GM12875 (cell line): ENCODE results near the gene FAAH.

Experiments used
- H3K4me3 ChIP-seq: one replicate; pipeline ENCODE4 v1.5.1; 2011; ENCODE audit warnings: low read depth, low read length, control low read depth
- TF ChIP-seq, protein P1 (sequence below): IDR thresholded peaks from 2 replicates; pipeline ENCODE4 v1.5.1; 2011; ENCODE audit warnings: low read depth, mild to moderate bottlenecking, control low read depth, inconsistent platforms, low read length, moderate library complexity, borderline replicate concordance; ENCODE audit not compliant: insufficient read depth

FAAH gene

DNA sequence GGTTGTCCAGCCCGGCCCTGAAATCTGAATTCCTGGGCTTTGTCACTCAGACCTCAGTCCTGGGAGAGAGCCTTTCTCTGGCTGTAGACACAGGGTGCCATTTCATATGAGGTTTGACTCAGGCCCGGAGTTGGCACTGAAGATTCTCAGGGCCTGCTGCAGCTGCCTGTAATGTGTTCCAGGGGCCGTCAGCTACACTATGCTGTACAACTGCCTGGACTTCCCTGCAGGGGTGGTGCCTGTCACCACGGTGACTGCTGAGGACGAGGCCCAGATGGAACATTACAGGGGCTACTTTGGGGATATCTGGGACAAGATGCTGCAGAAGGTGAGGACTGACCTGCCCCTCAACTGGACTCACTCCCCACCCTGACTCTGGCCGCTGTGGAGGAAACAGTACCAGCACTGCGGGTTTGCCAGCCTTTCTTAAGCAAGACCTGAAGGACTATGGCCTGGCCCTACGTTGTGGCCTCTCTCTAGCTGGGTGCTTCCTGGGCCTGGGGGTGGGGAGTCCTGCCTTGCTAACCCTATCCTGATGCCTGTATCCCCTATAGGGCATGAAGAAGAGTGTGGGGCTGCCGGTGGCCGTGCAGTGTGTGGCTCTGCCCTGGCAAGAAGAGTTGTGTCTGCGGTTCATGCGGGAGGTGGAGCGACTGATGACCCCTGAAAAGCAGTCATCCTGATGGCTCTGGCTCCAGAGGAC, 18.9 kb downstream of the FAAH start:
- no peak overlapping the region for H3K4me3 ChIP-seq

DNA sequence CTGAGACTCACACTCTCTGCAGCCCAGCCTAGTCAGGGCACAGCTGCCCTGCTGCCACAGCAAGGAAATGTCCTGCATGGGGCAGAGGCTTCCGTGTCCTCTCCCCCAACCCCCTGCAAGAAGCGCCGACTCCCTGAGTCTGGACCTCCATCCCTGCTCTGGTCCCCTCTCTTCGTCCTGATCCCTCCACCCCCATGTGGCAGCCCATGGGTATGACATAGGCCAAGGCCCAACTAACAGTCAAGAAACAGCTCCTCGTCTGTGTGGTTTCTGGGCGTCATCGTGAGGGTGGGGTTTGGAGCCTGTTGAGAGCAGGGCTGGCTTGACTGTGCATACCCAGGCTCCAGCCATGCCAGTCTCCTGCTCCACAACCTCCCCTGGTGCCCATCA, 19.5 kb downstream of the FAAH start:
- no peak overlapping the region for H3K4me3 ChIP-seq
- TF ChIP-seq, protein P1, sequence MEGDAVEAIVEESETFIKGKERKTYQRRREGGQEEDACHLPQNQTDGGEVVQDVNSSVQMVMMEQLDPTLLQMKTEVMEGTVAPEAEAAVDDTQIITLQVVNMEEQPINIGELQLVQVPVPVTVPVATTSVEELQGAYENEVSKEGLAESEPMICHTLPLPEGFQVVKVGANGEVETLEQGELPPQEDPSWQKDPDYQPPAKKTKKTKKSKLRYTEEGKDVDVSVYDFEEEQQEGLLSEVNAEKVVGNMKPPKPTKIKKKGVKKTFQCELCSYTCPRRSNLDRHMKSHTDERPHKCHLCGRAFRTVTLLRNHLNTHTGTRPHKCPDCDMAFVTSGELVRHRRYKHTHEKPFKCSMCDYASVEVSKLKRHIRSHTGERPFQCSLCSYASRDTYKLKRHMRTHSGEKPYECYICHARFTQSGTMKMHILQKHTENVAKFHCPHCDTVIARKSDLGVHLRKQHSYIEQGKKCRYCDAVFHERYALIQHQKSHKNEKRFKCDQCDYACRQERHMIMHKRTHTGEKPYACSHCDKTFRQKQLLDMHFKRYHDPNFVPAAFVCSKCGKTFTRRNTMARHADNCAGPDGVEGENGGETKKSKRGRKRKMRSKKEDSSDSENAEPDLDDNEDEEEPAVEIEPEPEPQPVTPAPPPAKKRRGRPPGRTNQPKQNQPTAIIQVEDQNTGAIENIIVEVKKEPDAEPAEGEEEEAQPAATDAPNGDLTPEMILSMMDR = peak; percentile 53; the same call in 1 of the 2 replicates

More for the DNA sequence above, 18.9 kb downstream of the FAAH start:
- TF ChIP-seq, protein P1 = no peak

DNA sequence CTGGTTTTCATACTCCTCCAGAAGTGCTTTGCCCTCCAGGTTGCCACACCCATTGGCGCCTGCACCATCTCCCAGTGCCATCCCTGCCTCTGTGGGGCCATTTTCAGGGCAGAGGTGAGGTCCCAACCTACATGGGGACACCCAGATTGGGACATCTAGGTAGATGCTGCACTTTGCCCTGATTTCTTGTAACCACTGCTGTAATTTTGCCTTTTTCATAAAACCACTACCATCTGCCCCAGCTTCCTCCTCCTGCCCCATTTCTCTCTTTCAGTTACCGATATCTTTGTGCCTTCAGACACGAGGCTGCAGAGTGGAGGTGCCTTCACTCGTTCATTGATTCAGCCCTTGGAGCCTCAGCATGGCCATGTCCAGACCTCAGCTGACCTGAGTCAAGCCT, 21.4 kb downstream of the FAAH start:
- TF ChIP-seq, protein P1 = no peak
- H3K4me3 ChIP-seq = no peak overlapping the region

DNA sequence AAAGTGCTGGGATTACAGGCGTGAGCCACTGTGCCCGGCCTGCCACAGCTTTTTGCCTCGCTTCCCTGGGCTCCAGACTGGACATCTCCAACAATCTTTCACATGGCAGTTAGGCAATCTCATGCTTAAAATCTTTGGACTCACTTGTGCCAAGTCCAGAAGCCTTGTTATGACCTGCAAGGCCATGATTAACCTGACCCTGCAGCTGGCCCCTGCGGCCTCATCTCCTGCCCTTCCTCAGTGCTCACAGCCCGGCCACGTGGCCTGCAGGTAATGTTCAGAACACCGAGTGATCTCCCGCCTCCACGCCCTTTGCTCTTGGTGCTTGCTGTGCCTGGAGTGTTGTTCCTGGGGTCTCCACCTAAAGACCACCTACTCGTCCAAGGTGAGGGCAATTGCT, 24.9 kb downstream of the FAAH start:
- TF ChIP-seq, protein P1 = no peak

DNA sequence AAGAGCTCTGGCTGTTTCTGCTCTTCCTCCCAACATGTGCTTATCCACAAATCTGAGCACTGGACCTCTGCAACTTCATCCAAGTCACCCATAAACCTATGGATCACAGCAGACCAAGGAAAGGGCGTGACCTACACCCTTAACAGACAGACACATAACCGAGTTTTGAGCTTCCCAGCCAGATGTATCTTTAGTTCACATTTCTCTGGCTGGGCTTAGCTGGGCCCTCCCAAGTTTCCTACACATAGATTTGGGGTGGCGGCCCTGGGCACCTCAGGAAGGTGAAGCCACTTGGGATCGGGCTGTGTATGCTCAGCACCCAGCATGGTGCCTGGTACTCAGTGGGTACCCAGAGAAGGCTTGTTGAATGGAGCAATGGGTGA, 26.4 kb downstream of the FAAH start:
- TF ChIP-seq, protein P1 = no peak
- H3K4me3 ChIP-seq = no peak overlapping the region

More for the DNA sequence above, 24.9 kb downstream of the FAAH start:
- H3K4me3 ChIP-seq = no peak overlapping the region

DNA sequence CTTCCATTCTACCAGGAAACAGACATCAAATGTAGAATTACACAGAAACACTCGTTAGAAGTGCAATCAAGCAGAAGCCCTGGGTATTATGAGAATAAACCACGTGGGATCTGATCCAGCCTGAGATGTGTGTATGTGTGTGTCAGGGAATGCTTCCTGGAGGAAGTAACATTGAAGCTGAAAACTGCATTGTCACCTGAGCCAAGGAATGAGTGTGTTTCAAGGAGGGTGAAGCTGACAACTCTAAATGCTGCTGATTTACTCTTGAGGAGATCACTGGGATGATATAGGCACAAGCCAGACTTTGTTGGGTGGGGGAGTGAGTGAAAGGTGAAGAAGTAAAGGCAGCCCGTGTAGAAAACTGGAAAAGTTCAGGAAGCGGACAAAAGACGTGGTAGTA, 27.6 kb downstream of the FAAH start:
- TF ChIP-seq, protein P1 = no peak
- H3K4me3 ChIP-seq = no peak overlapping the region

DNA sequence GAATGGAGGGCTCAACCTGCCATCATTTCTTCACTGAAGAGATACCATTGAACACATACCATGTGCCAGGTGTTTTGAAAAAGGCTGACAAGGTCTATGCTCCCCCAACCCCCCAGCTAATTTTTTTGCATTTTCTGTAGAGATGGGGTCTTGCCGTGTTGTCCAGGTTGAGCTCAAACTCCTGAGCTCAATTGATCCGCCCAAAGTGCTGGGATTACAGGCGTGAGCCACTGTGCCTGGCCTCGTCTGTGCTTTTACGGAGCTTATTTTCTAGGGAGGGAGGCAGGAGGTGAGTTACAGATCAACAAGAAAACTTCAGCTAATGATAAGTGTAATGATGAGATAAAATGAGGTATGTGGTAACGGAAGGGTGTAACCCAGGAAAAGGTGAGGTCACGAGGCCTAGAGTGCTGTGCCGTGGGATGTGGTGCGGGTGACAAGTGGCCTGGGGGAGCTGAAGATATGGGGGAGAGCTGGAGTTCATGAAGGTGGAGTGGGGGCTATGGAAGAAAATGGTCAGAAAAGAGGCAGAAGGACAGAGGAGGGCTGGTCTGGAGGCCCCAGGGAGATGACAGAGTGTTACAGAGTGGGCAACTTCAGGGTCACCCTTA, 28.2 kb downstream of the FAAH start:
- H3K4me3 ChIP-seq = no peak overlapping the region
- TF ChIP-seq, protein P1 = no peak
